Neural progenitor cell (in vitro differentiated cells): ENCODE results near the gene CLMP.

Experiments
- CTCF ChIP-seq: fragments of 200-600 bp; sonication (generic); IDR thresholded peaks from 2 replicates; pipeline ENCODE4 v1.5.1; 2017; ENCODE audit warnings: antibody characterized with exemption, mild to moderate bottlenecking
- EZH2 ChIP-seq: fragments of 200-600 bp; sonication (generic); IDR thresholded peaks from 2 replicates; pipeline ENCODE4 v1.6.1; 2017; ENCODE audit warnings: antibody characterized with exemption, mild to moderate bottlenecking, moderate library complexity

- TF ChIP-seq EZH2 = no peak
- TF ChIP-seq CTCF = no peak
These were observed 47.0 kb upstream of the CLMP start for GRCh38 chr11:123241874-123242543.
